ENCODE data around the gene UACA. TPM values are rescaled to one million over a fixed set of nuclear protein-coding genes. Genes with fewer than 3 reads are reported as not detected.
"Not testable (repeated sequence)": the region's sequence is repeated elsewhere in the genome, so short reads cannot be mapped to it uniquely, and the experiment has no call there.

The UACA gene, protein sequence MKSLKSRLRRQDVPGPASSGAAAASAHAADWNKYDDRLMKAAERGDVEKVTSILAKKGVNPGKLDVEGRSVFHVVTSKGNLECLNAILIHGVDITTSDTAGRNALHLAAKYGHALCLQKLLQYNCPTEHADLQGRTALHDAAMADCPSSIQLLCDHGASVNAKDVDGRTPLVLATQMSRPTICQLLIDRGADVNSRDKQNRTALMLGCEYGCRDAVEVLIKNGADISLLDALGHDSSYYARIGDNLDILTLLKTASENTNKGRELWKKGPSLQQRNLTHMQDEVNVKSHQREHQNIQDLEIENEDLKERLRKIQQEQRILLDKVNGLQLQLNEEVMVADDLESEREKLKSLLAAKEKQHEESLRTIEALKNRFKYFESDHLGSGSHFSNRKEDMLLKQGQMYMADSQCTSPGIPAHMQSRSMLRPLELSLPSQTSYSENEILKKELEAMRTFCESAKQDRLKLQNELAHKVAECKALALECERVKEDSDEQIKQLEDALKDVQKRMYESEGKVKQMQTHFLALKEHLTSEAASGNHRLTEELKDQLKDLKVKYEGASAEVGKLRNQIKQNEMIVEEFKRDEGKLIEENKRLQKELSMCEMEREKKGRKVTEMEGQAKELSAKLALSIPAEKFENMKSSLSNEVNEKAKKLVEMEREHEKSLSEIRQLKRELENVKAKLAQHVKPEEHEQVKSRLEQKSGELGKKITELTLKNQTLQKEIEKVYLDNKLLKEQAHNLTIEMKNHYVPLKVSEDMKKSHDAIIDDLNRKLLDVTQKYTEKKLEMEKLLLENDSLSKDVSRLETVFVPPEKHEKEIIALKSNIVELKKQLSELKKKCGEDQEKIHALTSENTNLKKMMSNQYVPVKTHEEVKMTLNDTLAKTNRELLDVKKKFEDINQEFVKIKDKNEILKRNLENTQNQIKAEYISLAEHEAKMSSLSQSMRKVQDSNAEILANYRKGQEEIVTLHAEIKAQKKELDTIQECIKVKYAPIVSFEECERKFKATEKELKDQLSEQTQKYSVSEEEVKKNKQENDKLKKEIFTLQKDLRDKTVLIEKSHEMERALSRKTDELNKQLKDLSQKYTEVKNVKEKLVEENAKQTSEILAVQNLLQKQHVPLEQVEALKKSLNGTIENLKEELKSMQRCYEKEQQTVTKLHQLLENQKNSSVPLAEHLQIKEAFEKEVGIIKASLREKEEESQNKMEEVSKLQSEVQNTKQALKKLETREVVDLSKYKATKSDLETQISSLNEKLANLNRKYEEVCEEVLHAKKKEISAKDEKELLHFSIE (N-terminal part only)
- polyA plus RNA-seq (ENCODE audit: insufficient read length in 3 of 3): 100 to 1,000 TPM in 2 of 3 donors, 10 to 100 TPM in 1; 98.9 to 112 (median 105) TPM

GRCh38 chr15:70763120-70763949 lies at the start of gene UACA:
UACA (minus strand) TSS chr15:70763558; CDS start chr15:70763407, 151 bp downstream.
- DNase-seq (ENCODE audit: low read depth in 3 of 3, low spot score in 2 of 3): peak; percentile 94 to 95 (median 94)

- DNase-seq (ENCODE audit: low read depth in 3 of 3, low spot score in 2 of 3): no peak
Observed at GRCh38 chr15:70812827-70813364, 49.5 kb upstream of the UACA start.

DNA sequence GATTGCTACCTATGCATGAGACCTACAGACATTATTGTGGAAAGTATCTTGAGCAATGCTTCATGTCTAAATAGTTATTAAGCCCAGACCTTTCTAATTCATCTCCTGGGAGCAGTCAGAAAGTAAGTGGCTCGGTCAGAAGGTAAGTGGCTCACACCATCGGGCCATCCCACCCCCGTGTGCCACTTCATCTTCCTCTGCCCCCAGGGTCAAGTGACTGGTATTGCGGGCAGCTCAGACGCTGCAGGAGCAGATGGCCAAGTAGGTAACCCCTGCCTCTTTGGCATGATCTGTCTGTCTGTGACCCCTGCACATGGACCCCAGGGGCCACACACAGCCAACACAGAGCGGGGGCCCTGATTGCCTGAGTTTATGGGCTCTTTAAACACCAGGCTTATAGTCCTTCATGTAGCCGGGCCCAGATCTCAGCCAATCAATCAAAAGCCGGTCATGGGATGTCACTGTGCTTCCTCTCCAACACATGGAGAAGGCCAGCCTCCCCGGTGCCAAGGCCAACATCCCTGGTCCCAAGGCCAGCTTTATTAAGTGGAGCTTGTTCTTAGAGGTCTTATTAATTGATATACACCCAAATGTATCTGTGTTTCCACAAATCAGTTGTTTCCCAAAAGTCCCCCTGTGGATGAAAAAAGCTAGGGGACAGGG lies 47.7 kb upstream of the UACA start:
- DNase-seq (ENCODE audit: low read depth in 3 of 3, low spot score in 2 of 3): no peak

DNA sequence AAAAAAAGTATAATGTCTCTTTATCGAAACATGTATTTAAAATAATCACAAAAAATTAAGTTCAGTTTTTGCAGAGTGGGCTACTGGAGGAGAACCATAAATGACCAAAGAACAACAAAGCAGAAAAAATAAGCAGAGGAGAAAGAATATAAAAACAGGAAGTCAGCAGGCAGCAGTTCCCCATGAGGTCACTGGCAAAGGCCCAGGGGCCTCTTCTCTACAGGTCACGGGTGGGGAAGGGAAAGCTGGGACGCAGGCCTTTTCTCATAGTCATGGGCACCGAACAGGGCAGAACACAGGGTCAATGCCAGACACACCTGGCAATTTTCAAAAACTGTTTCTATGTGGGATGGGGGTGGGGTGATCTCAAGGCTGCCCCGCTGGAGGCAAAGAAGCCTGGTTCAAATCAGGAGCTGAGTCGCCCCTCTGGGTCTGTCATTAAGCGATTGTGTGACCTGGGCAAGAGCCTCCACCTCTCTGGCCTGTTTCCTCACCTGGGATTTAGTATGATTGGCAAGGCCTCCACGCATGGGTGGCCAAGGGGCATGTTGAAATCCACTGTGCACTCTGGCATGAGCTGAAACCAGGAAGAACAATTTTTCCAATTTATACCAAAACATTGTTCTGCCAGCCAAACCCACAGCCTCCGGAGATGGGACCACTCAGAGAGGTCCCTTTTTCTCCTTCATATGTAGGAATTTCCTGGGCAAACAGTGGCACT lies 43.8 kb upstream of the UACA start:
- DNase-seq (ENCODE audit: low read depth in 3 of 3, low spot score in 2 of 3): no peak

DNA sequence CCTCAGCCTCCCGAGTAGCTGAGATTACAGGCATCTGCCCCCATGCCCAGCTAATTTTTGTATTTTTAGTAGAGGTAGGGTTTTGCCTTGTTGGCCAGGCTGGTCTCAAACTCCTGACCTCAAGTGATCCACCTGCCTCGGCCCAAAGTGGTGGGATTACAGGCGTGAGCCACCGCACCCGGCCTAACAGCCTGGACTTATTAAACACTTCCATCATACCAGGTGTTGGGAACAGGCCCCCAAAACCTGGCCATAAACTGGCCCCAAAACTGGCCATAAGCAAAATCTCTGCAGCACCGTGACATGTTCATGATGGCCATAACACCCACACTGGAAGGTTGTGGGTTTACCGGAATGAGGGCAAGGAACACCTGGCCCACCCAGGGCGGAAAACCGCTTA lies 41.0 kb upstream of the UACA start:
- not testable (repeated sequence) for DNase-seq (ENCODE audit: low read depth in 3 of 3, low spot score in 2 of 3)

DNA sequence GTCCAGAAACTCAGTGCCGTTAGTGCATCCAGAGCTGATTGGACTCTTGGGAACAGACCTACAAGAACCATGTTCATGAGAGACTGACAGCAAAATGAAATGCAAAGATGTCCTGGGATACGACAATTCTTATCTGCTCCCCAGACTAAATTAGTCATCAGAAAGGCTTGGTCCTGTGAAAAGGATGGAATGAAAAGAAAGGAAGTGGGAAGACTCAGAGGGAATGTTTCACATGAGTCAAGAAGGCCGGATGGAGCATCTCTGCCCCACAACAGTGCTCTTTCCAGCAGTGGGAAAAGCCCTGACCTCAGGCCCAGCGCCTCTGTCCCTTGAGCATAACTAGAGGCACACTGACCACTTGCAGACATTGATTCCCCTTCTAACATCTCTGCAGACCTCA lies 39.3 kb upstream of the UACA start:
- DNase-seq (ENCODE audit: low read depth in 3 of 3, low spot score in 2 of 3): no peak

DNA sequence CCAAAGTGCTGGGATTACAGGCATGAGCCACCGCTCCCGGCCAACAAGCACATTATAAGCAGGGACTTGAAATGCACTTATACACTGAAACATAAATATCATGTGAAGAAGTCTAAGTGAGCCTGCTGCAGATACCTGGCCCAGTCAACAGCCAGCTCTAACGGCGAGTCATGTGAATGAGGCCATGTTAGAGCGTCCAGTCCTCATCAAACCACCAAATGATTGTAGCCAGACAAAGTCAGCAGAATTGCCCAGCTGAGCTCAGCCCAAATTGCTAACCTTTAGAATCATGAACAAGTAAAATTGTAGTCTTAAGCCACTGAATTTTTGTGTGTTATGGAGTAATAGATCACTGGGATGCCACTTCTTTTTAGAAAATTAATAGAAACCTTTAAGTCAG lies 37.8 kb upstream of the UACA start:
- DNase-seq (ENCODE audit: low read depth in 3 of 3, low spot score in 2 of 3): no peak

DNA sequence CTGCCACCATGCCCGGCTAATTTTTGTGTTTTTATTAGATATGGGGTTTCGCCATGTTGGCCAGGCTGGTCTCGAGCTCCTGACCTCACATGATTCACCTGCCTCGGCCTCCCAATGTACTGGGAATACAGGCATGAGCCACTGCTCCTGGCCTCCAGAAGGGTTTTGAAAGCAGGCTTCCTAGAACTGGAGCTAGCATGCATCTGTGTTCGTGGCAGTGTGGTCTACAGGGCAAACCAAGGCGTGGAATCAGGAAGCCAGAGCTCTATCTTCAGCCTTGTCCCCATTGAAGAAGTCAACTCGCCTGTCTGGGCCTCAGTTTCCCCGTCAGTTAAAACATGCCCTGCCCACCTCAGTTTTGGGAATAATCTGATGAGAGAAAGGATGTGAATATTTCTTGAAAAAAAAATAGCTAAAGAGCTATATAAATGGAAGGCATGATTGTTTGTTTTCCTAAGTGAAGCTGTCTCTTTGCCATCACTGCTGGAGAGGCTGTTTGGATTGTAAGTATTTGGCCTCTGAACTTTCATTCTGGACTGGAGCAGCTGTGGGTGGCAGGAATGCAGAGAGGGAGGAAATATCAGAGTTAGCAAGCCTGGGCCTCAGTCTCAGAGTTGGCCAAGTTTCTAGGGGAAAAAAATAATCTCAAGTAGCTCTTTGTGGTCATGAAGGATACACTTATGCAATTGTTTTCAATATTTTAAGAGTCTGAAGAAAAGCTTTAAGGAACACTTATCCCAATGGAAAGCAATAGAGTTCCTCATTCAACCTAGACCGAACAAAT lies 36.5 kb upstream of the UACA start:
- DNase-seq (ENCODE audit: low read depth in 3 of 3, low spot score in 2 of 3): no peak

DNA sequence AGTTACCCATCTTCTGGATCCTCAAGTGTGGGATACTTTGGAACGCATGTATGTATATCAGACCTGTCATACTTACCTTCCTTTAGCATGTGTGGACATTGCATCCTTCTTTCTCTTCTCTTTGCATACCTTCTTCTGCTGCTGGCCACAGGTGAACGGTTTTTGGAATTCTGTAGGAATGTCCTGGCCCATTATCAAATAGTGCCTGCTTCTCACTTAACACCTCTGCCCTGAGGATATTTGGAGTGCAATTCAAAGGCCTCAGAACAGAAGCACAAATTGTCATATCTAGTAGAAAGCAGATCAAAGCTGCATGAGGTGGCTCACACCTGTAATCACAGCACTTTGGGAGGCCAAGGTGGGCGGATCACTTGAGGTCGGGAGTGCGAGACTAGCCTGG lies 34.1 kb upstream of the UACA start:
- no peak for DNase-seq (ENCODE audit: low read depth in 3 of 3, low spot score in 2 of 3)

GRCh38 chr15:70796516-70797310 lies 33.4 kb upstream of the UACA start:
- no peak for DNase-seq (ENCODE audit: low read depth in 3 of 3, low spot score in 2 of 3)

- DNase-seq (ENCODE audit: low read depth in 3 of 3, low spot score in 2 of 3): no peak
Observed at GRCh38 chr15:70795311-70795665, 31.9 kb upstream of the UACA start.

- no peak for DNase-seq (ENCODE audit: low read depth in 3 of 3, low spot score in 2 of 3)
Observed at GRCh38 chr15:70794596-70795310, 31.4 kb upstream of the UACA start.

DNA sequence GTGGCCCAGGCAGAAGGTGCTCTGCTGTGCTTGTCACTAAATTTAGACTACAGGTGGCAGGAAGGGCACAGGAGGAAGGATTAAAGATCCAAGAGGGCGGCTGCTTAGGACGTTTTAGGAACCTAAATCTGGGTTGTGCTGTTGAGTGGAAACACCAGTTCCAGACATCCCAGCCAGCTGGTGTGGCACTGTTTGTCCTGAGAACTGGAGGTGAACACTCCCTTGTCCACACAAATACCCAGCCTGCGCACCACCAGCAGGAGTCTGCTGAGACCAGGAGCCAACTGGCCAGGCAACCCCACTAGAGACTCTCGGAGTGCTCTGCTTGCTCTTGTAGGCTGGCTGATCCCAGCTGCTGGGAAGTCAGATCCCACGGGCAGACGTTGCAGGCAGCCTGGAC lies 30.3 kb upstream of the UACA start:
- no peak for DNase-seq (ENCODE audit: low read depth in 3 of 3, low spot score in 2 of 3)

DNA sequence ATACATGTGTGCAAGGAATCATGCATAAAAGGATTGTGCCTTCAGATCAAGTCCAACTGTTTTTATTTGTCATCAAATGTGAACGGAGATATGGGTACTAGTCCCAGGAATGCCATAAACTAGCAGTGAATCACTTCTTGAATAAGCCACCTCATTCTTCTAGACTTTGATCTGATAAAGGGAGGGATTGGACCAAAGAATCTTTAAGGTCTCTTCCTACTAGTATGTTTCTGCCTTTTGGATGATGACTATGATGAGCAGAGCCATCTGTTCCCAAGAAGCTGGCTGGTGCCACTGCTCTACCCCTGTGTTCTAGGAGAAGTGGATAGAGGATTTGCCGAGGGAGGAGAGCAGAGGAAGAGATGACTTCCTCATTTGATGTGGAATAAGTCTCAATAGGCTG lies 28.8 kb upstream of the UACA start:
- DNase-seq (ENCODE audit: low read depth in 3 of 3, low spot score in 2 of 3): no peak

DNA sequence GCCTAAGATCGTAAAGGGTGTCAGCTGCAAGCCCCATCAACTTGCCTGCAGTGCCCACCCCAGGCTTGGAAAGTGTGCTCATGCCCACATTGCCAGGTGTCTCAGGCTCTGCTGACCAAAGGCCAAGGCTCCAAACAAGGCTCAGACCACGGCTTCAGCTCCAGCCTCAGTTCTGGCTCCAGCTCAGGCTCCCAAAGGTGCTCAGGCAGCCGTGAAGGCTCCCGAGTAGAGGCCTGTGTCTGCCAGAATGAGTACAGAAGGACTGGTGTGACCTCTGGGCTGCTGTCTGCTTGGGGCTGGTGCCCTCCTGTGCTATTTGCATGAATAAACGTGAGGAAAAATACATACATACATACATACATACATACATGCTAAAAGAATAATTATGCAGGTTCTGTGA lies 27.9 kb upstream of the UACA start:
- no peak for DNase-seq (ENCODE audit: low read depth in 3 of 3, low spot score in 2 of 3)

DNA sequence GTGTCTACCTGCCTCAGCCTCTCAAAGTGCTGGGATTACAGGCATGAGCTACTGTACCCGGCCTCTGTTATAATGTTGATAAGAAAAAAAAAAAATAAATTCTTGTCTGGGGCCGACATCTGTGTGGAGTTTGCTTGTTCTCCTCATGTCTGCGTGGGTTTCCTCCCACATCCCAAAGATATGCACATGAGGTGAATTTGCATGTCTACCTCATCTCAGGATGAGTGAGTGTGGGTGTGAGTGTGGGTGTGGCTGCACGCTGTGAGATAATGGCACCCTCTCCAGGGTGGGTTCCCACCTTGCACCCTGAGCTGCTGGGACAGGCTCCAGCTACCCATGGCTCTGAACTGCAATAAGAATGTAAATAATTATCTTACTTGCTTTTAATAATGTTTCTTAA lies 25.9 kb upstream of the UACA start:
- DNase-seq (ENCODE audit: low read depth in 3 of 3, low spot score in 2 of 3): no peak

All from right renal cortex interstitium (tissue), 3 donors.